ENCODE results near the gene NLRP1. TPM values are rescaled to one million over a fixed set of nuclear protein-coding genes. Genes with fewer than 3 reads are reported as not detected.
A peak's percentile ranks its signal among the peaks of the same experiment; 100 is the strongest.

NLRP1 gene
- total and polyA plus RNA-seq, 2 of the 13 experiments (the other 11 are each of a cell fraction or from before 2014, with no cell fraction given): 3.4 to 3.7 TPM

DNA sequence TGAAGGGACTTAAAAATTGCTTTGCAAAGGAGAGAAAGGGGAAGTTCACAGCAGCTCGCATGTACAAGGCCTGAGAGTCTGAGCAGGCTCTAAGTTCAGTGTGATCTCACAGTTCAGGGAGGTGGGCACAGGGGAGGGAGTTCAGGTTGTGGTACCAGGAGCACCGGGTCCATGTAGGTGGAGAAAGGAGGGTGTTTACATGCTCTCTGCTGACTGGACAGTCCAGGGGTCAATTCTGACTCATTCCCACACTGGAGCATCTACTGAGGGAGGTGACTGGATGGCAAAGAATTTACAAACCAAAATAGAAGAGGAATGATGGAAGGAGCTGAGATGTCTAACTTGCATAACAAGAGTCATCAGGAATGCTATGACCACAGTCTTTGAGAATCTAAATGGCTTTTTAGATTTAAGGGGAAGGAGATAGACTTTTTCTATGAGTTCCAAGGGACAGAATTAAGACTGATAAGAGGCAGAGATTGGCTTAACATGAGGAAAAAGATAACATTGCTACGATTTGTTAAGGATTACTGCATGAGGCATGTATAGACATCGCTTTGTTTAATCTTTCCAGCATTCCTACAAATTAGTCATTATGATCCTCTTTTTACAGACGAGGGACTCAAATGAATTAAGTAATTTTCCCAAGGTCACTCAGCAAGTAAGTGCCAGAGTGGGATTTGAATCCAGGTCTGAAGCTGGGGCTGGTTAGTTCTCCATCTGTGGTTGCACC, 68.1 kb downstream of the NLRP1 start (continued):
- TF ChIP-seq, protein P1, sequence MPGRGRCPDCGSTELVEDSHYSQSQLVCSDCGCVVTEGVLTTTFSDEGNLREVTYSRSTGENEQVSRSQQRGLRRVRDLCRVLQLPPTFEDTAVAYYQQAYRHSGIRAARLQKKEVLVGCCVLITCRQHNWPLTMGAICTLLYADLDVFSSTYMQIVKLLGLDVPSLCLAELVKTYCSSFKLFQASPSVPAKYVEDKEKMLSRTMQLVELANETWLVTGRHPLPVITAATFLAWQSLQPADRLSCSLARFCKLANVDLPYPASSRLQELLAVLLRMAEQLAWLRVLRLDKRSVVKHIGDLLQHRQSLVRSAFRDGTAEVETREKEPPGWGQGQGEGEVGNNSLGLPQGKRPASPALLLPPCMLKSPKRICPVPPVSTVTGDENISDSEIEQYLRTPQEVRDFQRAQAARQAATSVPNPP (CRISPR knock-in tag; IDR thresholded peaks at IDR 0.05): no peak
- TF ChIP-seq MEF2D (CRISPR knock-in tag; IDR thresholded peaks at IDR 0.05) (no peak), ZFP36L2 (CRISPR knock-in tag; IDR thresholded peaks at IDR 0.05) (no peak), ZNF713 (CRISPR knock-in tag; IDR thresholded peaks at IDR 0.05) (no peak), REXO4 (CRISPR knock-in tag; IDR thresholded peaks at IDR 0.05; ENCODE audit: borderline replicate concordance) (no peak), ZNF460 (CRISPR knock-in tag; IDR thresholded peaks at IDR 0.05; ENCODE audit: borderline replicate concordance) (no peak), ZNF3 (CRISPR knock-in tag; IDR thresholded peaks at IDR 0.05) (no peak), LCORL (IDR thresholded peaks at IDR 0.05) (peak; percentile 96), LCORL (CRISPR knock-in tag; IDR thresholded peaks at IDR 0.05) (peak; percentile 94), GRHL1 (CRISPR knock-in tag; conservative IDR thresholded peaks at IDR 0.05) (no peak), TCF7 (IDR thresholded peaks at IDR 0.05; ENCODE audit: low read depth) (no peak), ZNF251 (CRISPR knock-in tag; IDR thresholded peaks at IDR 0.05) (no peak), ATRX (CRISPR knock-in tag; IDR thresholded peaks at IDR 0.05; ENCODE audit: borderline replicate concordance) (no peak), HOXA5 (CRISPR knock-in tag; IDR thresholded peaks at IDR 0.05) (no peak)
- TF ChIP-seq, protein P2, sequence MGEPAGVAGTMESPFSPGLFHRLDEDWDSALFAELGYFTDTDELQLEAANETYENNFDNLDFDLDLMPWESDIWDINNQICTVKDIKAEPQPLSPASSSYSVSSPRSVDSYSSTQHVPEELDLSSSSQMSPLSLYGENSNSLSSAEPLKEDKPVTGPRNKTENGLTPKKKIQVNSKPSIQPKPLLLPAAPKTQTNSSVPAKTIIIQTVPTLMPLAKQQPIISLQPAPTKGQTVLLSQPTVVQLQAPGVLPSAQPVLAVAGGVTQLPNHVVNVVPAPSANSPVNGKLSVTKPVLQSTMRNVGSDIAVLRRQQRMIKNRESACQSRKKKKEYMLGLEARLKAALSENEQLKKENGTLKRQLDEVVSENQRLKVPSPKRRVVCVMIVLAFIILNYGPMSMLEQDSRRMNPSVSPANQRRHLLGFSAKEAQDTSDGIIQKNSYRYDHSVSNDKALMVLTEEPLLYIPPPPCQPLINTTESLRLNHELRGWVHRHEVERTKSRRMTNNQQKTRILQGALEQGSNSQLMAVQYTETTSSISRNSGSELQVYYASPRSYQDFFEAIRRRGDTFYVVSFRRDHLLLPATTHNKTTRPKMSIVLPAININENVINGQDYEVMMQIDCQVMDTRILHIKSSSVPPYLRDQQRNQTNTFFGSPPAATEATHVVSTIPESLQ (CRISPR knock-in tag; conservative IDR thresholded peaks at IDR 0.05): no peak
- TF ChIP-seq, protein P3, sequence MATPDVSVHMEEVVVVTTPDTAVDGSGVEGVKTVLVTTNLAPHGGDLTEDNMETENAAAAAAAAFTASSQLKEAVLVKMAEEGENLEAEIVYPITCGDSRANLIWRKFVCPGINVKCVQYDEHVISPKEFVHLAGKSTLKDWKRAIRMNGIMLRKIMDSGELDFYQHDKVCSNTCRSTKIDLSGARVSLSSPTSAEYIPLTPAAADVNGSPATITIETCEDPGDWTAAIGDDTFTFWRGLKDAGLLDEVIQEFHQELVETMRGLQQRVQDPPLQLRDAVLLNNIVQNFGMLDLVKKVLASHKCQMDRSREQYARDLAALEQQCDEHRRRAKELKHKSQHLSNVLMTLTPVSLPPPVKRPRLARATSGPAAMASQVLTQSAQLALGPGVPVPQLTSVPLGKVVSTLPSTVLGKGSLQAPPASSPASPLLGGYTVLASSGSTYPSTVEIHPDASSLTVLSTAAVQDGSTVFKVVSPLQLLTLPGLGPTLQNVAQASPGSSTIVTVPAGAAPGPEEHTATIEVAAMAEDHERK (CRISPR knock-in tag; IDR thresholded peaks at IDR 0.05; ENCODE audit: low read depth): no peak
- TF ChIP-seq, protein P4, sequence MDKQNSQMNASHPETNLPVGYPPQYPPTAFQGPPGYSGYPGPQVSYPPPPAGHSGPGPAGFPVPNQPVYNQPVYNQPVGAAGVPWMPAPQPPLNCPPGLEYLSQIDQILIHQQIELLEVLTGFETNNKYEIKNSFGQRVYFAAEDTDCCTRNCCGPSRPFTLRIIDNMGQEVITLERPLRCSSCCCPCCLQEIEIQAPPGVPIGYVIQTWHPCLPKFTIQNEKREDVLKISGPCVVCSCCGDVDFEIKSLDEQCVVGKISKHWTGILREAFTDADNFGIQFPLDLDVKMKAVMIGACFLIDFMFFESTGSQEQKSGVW (CRISPR knock-in tag; IDR thresholded peaks at IDR 0.05; ENCODE audit: borderline replicate concordance): no peak
- TF ChIP-seq, protein P5, sequence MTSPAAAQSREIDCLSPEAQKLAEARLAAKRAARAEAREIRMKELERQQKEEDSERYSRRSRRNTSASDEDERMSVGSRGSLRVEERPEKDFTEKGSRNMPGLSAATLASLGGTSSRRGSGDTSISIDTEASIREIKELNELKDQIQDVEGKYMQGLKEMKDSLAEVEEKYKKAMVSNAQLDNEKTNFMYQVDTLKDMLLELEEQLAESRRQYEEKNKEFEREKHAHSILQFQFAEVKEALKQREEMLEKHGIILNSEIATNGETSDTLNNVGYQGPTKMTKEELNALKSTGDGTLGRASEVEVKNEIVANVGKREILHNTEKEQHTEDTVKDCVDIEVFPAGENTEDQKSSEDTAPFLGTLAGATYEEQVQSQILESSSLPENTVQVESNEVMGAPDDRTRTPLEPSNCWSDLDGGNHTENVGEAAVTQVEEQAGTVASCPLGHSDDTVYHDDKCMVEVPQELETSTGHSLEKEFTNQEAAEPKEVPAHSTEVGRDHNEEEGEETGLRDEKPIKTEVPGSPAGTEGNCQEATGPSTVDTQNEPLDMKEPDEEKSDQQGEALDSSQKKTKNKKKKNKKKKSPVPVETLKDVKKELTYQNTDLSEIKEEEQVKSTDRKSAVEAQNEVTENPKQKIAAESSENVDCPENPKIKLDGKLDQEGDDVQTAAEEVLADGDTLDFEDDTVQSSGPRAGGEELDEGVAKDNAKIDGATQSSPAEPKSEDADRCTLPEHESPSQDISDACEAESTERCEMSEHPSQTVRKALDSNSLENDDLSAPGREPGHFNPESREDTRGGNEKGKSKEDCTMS (CRISPR knock-in tag; conservative IDR thresholded peaks at IDR 0.05): no peak
- TF ChIP-seq, protein P6, sequence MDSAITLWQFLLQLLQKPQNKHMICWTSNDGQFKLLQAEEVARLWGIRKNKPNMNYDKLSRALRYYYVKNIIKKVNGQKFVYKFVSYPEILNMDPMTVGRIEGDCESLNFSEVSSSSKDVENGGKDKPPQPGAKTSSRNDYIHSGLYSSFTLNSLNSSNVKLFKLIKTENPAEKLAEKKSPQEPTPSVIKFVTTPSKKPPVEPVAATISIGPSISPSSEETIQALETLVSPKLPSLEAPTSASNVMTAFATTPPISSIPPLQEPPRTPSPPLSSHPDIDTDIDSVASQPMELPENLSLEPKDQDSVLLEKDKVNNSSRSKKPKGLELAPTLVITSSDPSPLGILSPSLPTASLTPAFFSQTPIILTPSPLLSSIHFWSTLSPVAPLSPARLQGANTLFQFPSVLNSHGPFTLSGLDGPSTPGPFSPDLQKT (CRISPR knock-in tag; IDR thresholded peaks at IDR 0.05; ENCODE audit: borderline replicate concordance): no peak

Measured in HepG2 (cell line).